Mesothelial cell of epicardium (in vitro differentiated cells): Measurements from ENCODE around the gene MMP17. TPM values are rescaled to one million over a fixed set of nuclear protein-coding genes. Genes with fewer than 3 reads are reported as not detected.

Source experiments
- DNase-seq, 2 experiments: peaks; one replicate each; pipeline ENCODE4 v3.0.0; 2021; ENCODE audit warnings: low spot score in 2 of 2; ENCODE audit not compliant: unreplicated experiment in 2 of 2
- H3K27ac Mint-ChIP-seq: 2 replicates; pipeline ENCODE4 v1.8.0; 2021; ENCODE audit warnings: mixed read lengths
- H3K27me3 Mint-ChIP-seq: 2 replicates; pipeline ENCODE4 v1.8.0; 2021; ENCODE audit warnings: low read depth, mixed read lengths
- H3K36me3 Mint-ChIP-seq: 2 replicates; pipeline ENCODE4 v1.8.0; 2021; ENCODE audit warnings: mixed read lengths
- H3K4me1 Mint-ChIP-seq: 2 replicates; pipeline ENCODE4 v1.8.0; 2021; ENCODE audit warnings: mixed read lengths
- H3K4me3 Mint-ChIP-seq: 2 replicates; pipeline ENCODE4 v1.8.0; 2021; ENCODE audit warnings: mild to moderate bottlenecking, moderate library complexity, mixed read lengths
- H3K9me3 Mint-ChIP-seq: 2 replicates; pipeline ENCODE4 v1.8.0; 2021; ENCODE audit warnings: mixed read lengths
- CTCF ChIP-seq: fragments of 200-600 bp; sonication (generic); IDR thresholded peaks from one replicate; pipeline ENCODE4 v1.5.0; 2021; ENCODE audit warnings: antibody characterized with exemption; ENCODE audit not compliant: unreplicated experiment
- total RNA-seq: library from RNA; stranded (reverse); gene quantifications from 3 replicates; pipeline ENCODE4 v1.2.1, GENCODE V29; 2021

Gene MMP17
- total RNA-seq, 1 donor from 2014 or later = 1.8 TPM

- no peak for TF ChIP-seq CTCF
- Mint-ChIP-seq H3K9me3 (no peaks in the 10 kb centered on the region), H3K4me3 (no peak overlapping the region), H3K27me3 (peaks cover 23% of the 10 kb centered on the region), H3K27ac (no peak overlapping the region), H3K4me1 (peaks cover 4% of the 10 kb centered on the region), H3K36me3 (no peaks in the 10 kb centered on the region)
- no peak for DNase-seq
These were observed 7.5 kb downstream of the MMP17 start for GRCh38 chr12:131835616-131836171.

GRCh38 chr12:131836193-131836592 lies 8.0 kb downstream of the MMP17 start:
- Mint-ChIP-seq H3K27me3 (peaks cover 18% of the 10 kb centered on the region), H3K9me3 (no peaks in the 10 kb centered on the region)
- peak; percentile 33 for TF ChIP-seq CTCF

GRCh38 chr12:131836714-131837397 lies 8.7 kb downstream of the MMP17 start:
- H3K4me1 Mint-ChIP-seq = no peaks in the 10 kb centered on the region
- TF ChIP-seq CTCF = no peak
- H3K4me3 Mint-ChIP-seq = no peak overlapping the region
- peaks cover 14% of the 10 kb centered on the region for H3K27me3 Mint-ChIP-seq
- H3K36me3 Mint-ChIP-seq = no peaks in the 10 kb centered on the region
- no peak overlapping the region for H3K27ac Mint-ChIP-seq
- H3K9me3 Mint-ChIP-seq = no peaks in the 10 kb centered on the region
- no peak for DNase-seq

More at GRCh38 chr12:131836193-131836592, 8.0 kb downstream of the MMP17 start:
- no peaks in the 10 kb centered on the region for H3K4me1 Mint-ChIP-seq
- H3K36me3 Mint-ChIP-seq = no peaks in the 10 kb centered on the region
- no peak overlapping the region for H3K4me3 Mint-ChIP-seq
- H3K27ac Mint-ChIP-seq = no peak overlapping the region
- DNase-seq = no peak

GRCh38 chr12:131840643-131841416 lies 12.6 kb downstream of the MMP17 start:
- H3K36me3 Mint-ChIP-seq = no peaks in the 10 kb centered on the region
- no peaks in the 10 kb centered on the region for H3K4me1 Mint-ChIP-seq
- H3K9me3 Mint-ChIP-seq = no peaks in the 10 kb centered on the region
- H3K27ac Mint-ChIP-seq = no peak overlapping the region
- H3K27me3 Mint-ChIP-seq = no peaks in the 10 kb centered on the region
- H3K4me3 Mint-ChIP-seq = no peak overlapping the region
- DNase-seq = no peak
- TF ChIP-seq CTCF = no peak

- no peak overlapping the region for H3K4me3 Mint-ChIP-seq
- H3K36me3 Mint-ChIP-seq = no peaks in the 10 kb centered on the region
- no peaks in the 10 kb centered on the region for H3K9me3 Mint-ChIP-seq
- H3K27me3 Mint-ChIP-seq = no peaks in the 10 kb centered on the region
- no peak for DNase-seq
- no peak for TF ChIP-seq CTCF
- H3K27ac Mint-ChIP-seq = no peak overlapping the region
- no peaks in the 10 kb centered on the region for H3K4me1 Mint-ChIP-seq
These were observed 13.4 kb downstream of the MMP17 start for GRCh38 chr12:131841547-131841946.
